GM18498 (cell line): ENCODE data around the gene SDHB.

Source experiments
- ATAC-seq: cut with Tn5 transposase; IDR thresholded peaks from one replicate; pipeline ENCODE4 v1.9.1; 2021; ENCODE audit warnings: mild to moderate bottlenecking, moderate library complexity; ENCODE audit not compliant: unreplicated experiment

SDHB gene

DNA sequence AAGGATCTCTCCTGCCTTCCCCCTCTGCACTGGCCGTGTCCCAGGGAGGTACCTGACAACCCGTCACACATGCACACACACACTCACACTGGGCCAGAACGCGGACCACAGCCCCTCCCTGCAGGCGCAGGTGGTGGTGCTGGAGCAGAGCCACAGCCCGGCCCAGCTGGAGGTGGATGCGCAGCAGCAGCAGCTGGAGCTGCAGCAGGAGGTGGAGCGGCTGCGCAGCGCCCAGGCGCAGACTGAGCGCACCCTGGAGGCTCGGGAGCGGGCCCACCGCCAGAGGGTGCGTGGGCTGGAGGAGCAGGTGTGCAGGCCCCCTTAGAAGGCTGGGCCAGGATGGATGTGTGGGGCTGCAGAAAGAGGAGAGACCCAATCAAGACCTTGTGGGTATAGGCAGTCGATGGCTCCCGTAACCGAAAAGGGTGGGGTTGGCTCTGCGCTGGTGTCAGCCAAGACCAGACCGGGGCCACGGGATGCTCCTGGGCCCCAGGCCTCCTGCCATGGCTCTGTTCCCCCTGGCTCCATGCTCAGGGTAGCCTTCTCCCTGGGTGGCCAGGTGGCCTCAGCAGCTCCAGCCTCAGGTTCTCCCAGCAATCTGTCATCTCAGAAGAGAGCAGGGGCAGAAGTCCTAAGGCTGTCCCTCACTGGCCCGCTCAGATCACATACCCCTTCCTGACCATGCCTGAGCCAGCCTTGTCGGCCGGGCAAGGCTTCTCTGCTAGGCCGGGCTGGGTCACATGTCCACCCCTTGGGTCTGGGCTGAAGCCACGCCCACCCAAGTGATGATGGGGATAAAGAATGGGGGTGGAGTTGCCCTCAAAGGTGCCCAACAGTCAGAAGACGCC lies 82.3 kb downstream of the SDHB start:
- no peak for ATAC-seq

DNA sequence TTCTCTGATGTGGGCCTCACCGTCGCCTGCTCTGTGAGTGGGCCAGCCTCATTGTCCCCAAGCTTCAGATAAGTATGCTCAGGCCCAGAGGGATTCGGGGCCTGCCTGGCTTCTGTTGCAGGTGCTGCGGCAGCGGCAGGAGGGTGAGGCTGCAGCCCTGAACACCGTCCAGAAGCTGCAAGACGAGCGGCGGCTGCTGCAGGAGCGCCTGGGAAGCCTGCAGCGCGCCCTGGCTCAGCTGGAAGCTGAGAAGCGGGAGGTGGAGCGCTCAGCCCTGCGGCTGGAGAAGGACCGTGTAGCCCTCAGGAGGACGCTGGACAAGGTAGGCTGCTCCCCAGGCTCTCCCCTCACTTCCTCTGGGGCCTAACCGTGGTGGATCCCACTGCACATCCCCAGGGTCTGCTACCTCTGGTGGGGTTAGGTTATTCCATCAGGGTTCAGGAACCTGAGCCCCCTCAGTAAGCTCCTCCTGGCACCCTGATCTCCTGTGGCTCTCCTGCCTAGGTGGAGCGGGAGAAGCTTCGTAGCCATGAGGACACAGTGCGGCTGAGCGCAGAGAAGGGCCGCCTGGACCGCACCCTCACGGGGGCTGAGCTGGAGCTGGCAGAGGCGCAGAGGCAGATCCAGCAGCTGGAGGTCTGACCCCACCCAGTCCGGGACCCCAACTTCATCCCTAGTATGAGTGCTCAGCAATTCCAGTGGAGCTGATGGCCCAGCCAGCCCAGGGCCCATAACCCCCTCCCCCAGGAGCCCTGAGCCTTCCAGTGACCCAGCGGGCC lies 83.5 kb downstream of the SDHB start:
- no peak for ATAC-seq

DNA sequence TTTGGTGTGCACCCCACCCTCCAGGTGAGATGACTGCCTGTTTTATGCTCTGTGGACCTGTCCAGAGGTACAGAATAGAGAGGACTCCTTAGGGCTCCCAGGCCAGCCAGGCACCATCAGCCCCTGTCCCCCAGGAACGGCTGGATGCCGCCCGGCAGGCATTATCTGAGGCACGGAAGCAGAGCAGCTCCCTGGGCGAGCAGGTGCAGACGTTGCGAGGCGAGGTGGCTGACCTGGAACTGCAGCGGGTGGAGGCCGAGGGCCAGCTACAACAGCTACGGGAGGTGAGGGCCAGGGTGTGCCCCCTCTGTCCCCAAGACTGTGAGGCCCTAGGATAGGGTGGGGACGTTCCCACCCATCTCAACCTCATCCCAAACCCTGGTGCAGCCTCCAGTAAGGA lies 84.2 kb downstream of the SDHB start:
- ATAC-seq: no peak

DNA sequence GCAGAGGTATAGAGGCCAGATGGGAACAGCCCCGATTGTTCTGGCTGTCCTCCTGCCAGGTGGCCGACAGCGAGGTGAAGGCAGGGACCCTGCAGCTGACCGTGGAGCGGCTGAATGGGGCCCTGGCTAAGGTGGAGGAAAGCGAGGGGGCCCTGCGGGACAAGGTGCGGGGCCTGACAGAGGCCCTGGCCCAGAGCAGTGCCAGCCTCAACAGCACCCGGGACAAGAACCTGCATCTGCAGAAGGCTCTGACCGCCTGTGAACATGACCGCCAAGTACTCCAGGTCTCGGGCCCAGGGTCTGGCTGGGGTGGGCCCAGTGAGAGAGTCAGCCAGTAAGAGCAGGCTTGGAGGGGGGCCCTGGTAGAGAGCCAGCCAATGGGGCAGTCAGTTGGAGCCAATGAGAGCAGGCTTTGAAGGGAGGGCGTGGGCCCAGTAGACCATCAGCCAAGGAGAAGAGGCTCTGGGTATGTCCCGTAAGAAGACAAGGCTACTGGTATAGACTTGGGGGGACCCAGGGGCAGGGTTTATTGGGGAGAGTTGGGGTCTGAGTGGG lies 84.7 kb downstream of the SDHB start:
- no peak for ATAC-seq
